ENCODE results near the gene CAPN12. TPM values are rescaled to one million over a fixed set of nuclear protein-coding genes. Genes with fewer than 3 reads are reported as not detected.

CAPN12 gene
- total and polyA plus RNA-seq, 2 of the 4 experiments (the other 2 are of a cell fraction) = 0.18 to 0.97 TPM

GRCh38 chr19:38745316-38745715, 1.0 kb upstream of the CAPN12 start:
- 58% methylated on average over 2 of the region's 7 CpGs; no CpG with 5 or more reads in 1 of the 2 experiments for WGBS, 2 experiments (ENCODE audit: extremely low coverage in 2 of 2, insufficient read length in 1 of 2)
- Histone ChIP-seq H4K5ac (ENCODE audit: low read depth, low read length) (no peak overlapping the region), H2BK5ac (ENCODE audit: low read depth, low read length, poor library complexity, severe bottlenecking) (no peak overlapping the region), H3K4me1 (ENCODE audit: control insufficient read depth, insufficient read depth, low read length) (no peaks in the 10 kb centered on the region), H2BK120ac (ENCODE audit: low read depth, low read length) (no peak overlapping the region), H2BK20ac (ENCODE audit: low read depth, low read length) (no peak overlapping the region), H3K18ac (ENCODE audit: low read depth, low read length) (no peak overlapping the region), H2AK9ac (replicated peaks; ENCODE audit: low read depth, low read length, poor library complexity) (no peak overlapping the region), H3K9me1 (ENCODE audit: insufficient read depth, low read length) (no peaks in the 10 kb centered on the region), H4K8ac (ENCODE audit: low read depth in 2 of 2, low read length in 2 of 2) (no peak overlapping the region), H3K27me3 (ENCODE audit: control insufficient read depth, insufficient read depth, low read length) (peaks cover 2% of the 10 kb centered on the region), H4K20me1 (ENCODE audit: insufficient read depth, low read length) (no peaks in the 10 kb centered on the region), H3K4ac (ENCODE audit: low read depth, low read length) (no peak overlapping the region), H2AK5ac (ENCODE audit: low read depth, low read length) (no peak overlapping the region), H2AFZ (replicated peaks; ENCODE audit: low read length, poor library complexity) (no peak overlapping the region), H3K79me1 (ENCODE audit: low read depth in 1 of 2, low read length in 2 of 2) (no peaks in the 10 kb centered on the region), H3K14ac (replicated peaks; ENCODE audit: low read depth, low read length) (no peak overlapping the region), H3K9ac (ENCODE audit: low read depth, low read length) (no peak overlapping the region), H2BK15ac (ENCODE audit: low read depth, low read length) (no peak overlapping the region), H3K4me2 (ENCODE audit: low read depth, low read length) (no peak overlapping the region), H3K4me3 (ENCODE audit: insufficient read depth, low read depth, low read length) (no peak overlapping the region), H3K56ac (ENCODE audit: extremely low read depth, insufficient read depth, low read length) (no peak overlapping the region), H3K27ac (ENCODE audit: insufficient read depth, low read length) (no peak overlapping the region), H3K9me3 (ENCODE audit: control insufficient read depth, insufficient read depth, low read length) (no peaks in the 10 kb centered on the region), H3K36me3 (ENCODE audit: control insufficient read depth, insufficient read depth, low read length) (no peaks in the 10 kb centered on the region), H3K23ac (ENCODE audit: low read depth, low read length) (no peak overlapping the region), H4K91ac (ENCODE audit: insufficient read depth, low read depth, low read length) (no peak overlapping the region)
- intact Hi-C loops (cut with micrococcal nuclease) (no loop called here), dilution Hi-C loops (cut with HindIII; ENCODE audit: low sequenced_read_pairs, unreplicated experiment) (no loop called here), in situ Hi-C loops (cut with MboI; ENCODE audit: low sequenced_read_pairs) (loop anchor here (25.0 kb wide), 1 partner anchor 167 kb away; the partner anchor contains the start of gene CCER2)
- ChIA-PET CTCF (no interaction called here), POLR2A (ENCODE audit: unreplicated experiment) (no interaction called here)
- no TSS peak for BruUV-seq (replicated peaks)
- TF ChIP-seq BHLHE40 (IDR thresholded peaks at IDR 0.05; ENCODE audit: low read depth, low read length) (no peak), CEBPB (IDR thresholded peaks at IDR 0.05; ENCODE audit: low read depth, low read length) (no peak), NFE2L2 (IDR thresholded peaks at IDR 0.05; ENCODE audit: low read depth, low read length) (no peak), CTCF (conservative IDR thresholded peaks at IDR 0.05; ENCODE audit: low read depth, low read length) (no peak), RCOR1 (IDR thresholded peaks at IDR 0.05; ENCODE audit: insufficient replicate concordance, low read length) (no peak), CHD1 (IDR thresholded peaks at IDR 0.05; ENCODE audit: low read depth, low read length) (no peak), POLR2A (IDR thresholded peaks at IDR 0.05; ENCODE audit: low read depth, low read length) (no peak), USF2 (IDR thresholded peaks at IDR 0.05; ENCODE audit: low read depth, low read length) (no peak), RAD21 (IDR thresholded peaks at IDR 0.05; ENCODE audit: low read length) (no peak), MAZ (IDR thresholded peaks at IDR 0.05; ENCODE audit: borderline replicate concordance, low read depth, low read length) (no peak), MAFK (IDR thresholded peaks at IDR 0.05; ENCODE audit: low read depth, low read length) (no peak), FOS (IDR thresholded peaks at IDR 0.05; ENCODE audit: low read depth, low read length) (no peak)
- DNase-seq (no peak), ATAC-seq (ENCODE audit: low read depth) (no peak)

All from IMR-90 (cell line).